HCT116 (cell line): Measurements from ENCODE around the gene CNN1. TPM values are rescaled to one million over a fixed set of nuclear protein-coding genes. Genes with fewer than 3 reads are reported as not detected.
A peak's percentile ranks its signal among the peaks of the same experiment; 100 is the strongest.

ENCODE experiments used
- ATAC-seq: fragments of 200-7000 bp; cut with Tn5 transposase; 2 replicates; pipeline ENCODE4 v1.9.1; 2020; ENCODE audit warnings: mild to moderate bottlenecking, moderate library complexity
- BruUV-seq: library from RNA; stranded (reverse); fragments of 400-500 nt; replicated peaks from 2 replicates; lab custom pipeline; 2021; lab: Mats Ljungman, UMichigan
- CTCF ChIA-PET: fragments of 300-600 bp; sonication (Branson Sonifier 250); formaldehyde crosslinking; loops from one replicate; lab custom pipeline; 2021; ENCODE audit warnings: antibody characterized with exemption; lab: Charles Lee
- POLR2A ChIA-PET: fragments of 300-600, 350-600 bp; sonication (Branson Sonifier 250); formaldehyde crosslinking; loops from one replicate; lab custom pipeline; 2021; ENCODE audit warnings: antibody characterized with exemption; lab: Charles Lee
- RAD21 ChIA-PET, 2 experiments: fragments of 300-600 bp; sonication (Branson Sonifier 250); formaldehyde crosslinking; loops; one replicate each; lab custom pipeline; 2023; ENCODE audit warnings: low total read pairs in 2 of 2; ENCODE audit not compliant: uncharacterized antibody in 2 of 2, unreplicated experiment in 2 of 2, low non-redundant PET in 1 of 2; lab: Charles Lee
- DNase-seq: peaks from one replicate; pipeline ENCODE4 v3.0.0-alpha.2; 2010; ENCODE audit warnings: low read depth, low spot score
- H2AFZ ChIP-seq: fragments of 200-600 bp; shearing (Covaris generic), sonication (generic); 2 replicates; pipeline ENCODE4 v1.6.1; 2017; ENCODE audit warnings: low read depth, mixed run types, mixed read lengths, antibody characterized with exemption, low read length; ENCODE audit not compliant: poor library complexity, severe bottlenecking
- H3K27ac ChIP-seq: 2 replicates; pipeline ENCODE4 v1.5.1; 2012; ENCODE audit warnings: low read depth, low read length
- H3K27me3 ChIP-seq: fragments of 200-600 bp; sonication (generic); 2 replicates; pipeline ENCODE4 v1.6.1; 2016; ENCODE audit warnings: mixed run types, low read length, mixed read lengths; ENCODE audit not compliant: insufficient read depth
- H3K36me3 ChIP-seq, 2 experiments: fragments of 200-500 bp in 1 of 2; fragments of 200-600 bp in 1 of 2; sonication (Bioruptor generic) in 1 of 2; sonication (generic) in 1 of 2; 2 replicates each; pipeline versions ENCODE4 v1.5.1 to v1.6.1; 2014 to 2016; ENCODE audit warnings: low read length in 2 of 2, inconsistent platforms in 1 of 2, mixed read lengths in 1 of 2, mixed run types in 1 of 2; ENCODE audit not compliant: insufficient read depth in 2 of 2, control insufficient read depth in 1 of 2
- H3K4me1 ChIP-seq, 2 experiments: fragments of 200-600 bp in 1 of 2; sonication (generic) in 1 of 2; 2 replicates each; pipeline versions ENCODE4 v1.5.1 to v1.6.1; 2012 to 2017; ENCODE audit warnings: low read length in 2 of 2, inconsistent platforms in 1 of 2, mild to moderate bottlenecking in 1 of 2, mixed read lengths in 1 of 2, mixed run types in 1 of 2, moderate library complexity in 1 of 2; ENCODE audit not compliant: insufficient read depth in 2 of 2, control insufficient read depth in 1 of 2
- H3K4me2 ChIP-seq: fragments of 200-600 bp; sonication (generic); 2 replicates; pipeline ENCODE4 v1.6.1; 2017; ENCODE audit warnings: mixed run types, low read length, mixed read lengths
- H3K4me3 ChIP-seq, 2 experiments: fragments of 200-600 bp in 1 of 2; sonication (generic) in 1 of 2; replicated peaks in 1 of 2; 2 replicates each; pipeline ENCODE4 v1.5.1; 2011 to 2016; ENCODE audit warnings: low read length in 2 of 2, control low read depth in 1 of 2, low read depth in 1 of 2, mild to moderate bottlenecking in 1 of 2, mixed read lengths in 1 of 2, mixed run types in 1 of 2
- H3K79me2 ChIP-seq: fragments of 200-600 bp; sonication (generic); 2 replicates; pipeline ENCODE4 v1.6.1; 2017; ENCODE audit warnings: mild to moderate bottlenecking, mixed run types, low read length, moderate library complexity, mixed read lengths; ENCODE audit not compliant: insufficient read depth
- H3K9ac ChIP-seq: fragments of 200-600 bp; sonication (generic); 2 replicates; pipeline ENCODE4 v1.6.1; 2016; ENCODE audit warnings: low read length, mixed read lengths
- H3K9me2 ChIP-seq: fragments of 200-600 bp; sonication (generic), shearing (Covaris generic); 2 replicates; pipeline ENCODE4 v1.6.1; 2017; ENCODE audit warnings: mixed run types, mild to moderate bottlenecking, moderate library complexity; ENCODE audit not compliant: insufficient read depth
- H3K9me3 ChIP-seq, 2 experiments: fragments of 200-500 bp in 1 of 2; fragments of 200-600 bp in 1 of 2; sonication (Bioruptor generic) in 1 of 2; sonication (generic) in 1 of 2; 2 replicates each; pipeline ENCODE4 v1.6.1; 2014 to 2017; ENCODE audit warnings: low read length in 2 of 2, mixed read lengths in 2 of 2, inconsistent platforms in 1 of 2, low read depth in 1 of 2, mild to moderate bottlenecking in 1 of 2, mixed run types in 1 of 2, moderate library complexity in 1 of 2; ENCODE audit not compliant: control insufficient read depth in 1 of 2, insufficient read depth in 1 of 2
- H4K20me1 ChIP-seq: fragments of 200-600 bp; sonication (generic), shearing (Covaris generic); 2 replicates; pipeline ENCODE4 v1.6.1; 2017; ENCODE audit warnings: mixed run types, mild to moderate bottlenecking, moderate library complexity; ENCODE audit not compliant: insufficient read depth
- CBX3 ChIP-seq: IDR thresholded peaks from 2 replicates; pipeline ENCODE4 v1.6.1; 2012; ENCODE audit warnings: low read depth
- EGR1 ChIP-seq: IDR thresholded peaks from 2 replicates; pipeline ENCODE4 v1.6.1; 2012; ENCODE audit warnings: low read depth
- ELF1 ChIP-seq: IDR thresholded peaks from 2 replicates; pipeline ENCODE4 v1.6.1; 2012; ENCODE audit warnings: low read depth, borderline replicate concordance
- EZH2 ChIP-seq: fragments of 200-600 bp; sonication (generic); IDR thresholded peaks from 2 replicates; pipeline ENCODE4 v1.6.1; 2017; ENCODE audit warnings: antibody characterized with exemption, mixed run types
- EZH2phosphoT487 ChIP-seq: fragments of 200-600 bp; IDR thresholded peaks from 2 replicates; pipeline ENCODE4 v1.6.1; 2018; ENCODE audit warnings: antibody characterized with exemption, borderline replicate concordance
- JUND ChIP-seq: IDR thresholded peaks from 2 replicates; pipeline ENCODE4 v1.6.1; 2012
- RAD21 ChIP-seq: IDR thresholded peaks from 2 replicates; pipeline ENCODE4 v1.6.1; 2012; ENCODE audit warnings: low read depth, mild to moderate bottlenecking
- SIN3A ChIP-seq: IDR thresholded peaks from 2 replicates; pipeline ENCODE4 v1.6.1; 2012; ENCODE audit warnings: low read depth
- SP1 ChIP-seq: IDR thresholded peaks from 2 replicates; pipeline ENCODE4 v1.6.1; 2012; ENCODE audit warnings: low read depth
- SRF ChIP-seq: IDR thresholded peaks from 2 replicates; pipeline ENCODE4 v1.6.1; 2012; ENCODE audit warnings: low read depth
- YY1 ChIP-seq: IDR thresholded peaks from 2 replicates; pipeline ENCODE4 v1.6.1; 2011; ENCODE audit warnings: low read length, low read depth, moderate library complexity, mild to moderate bottlenecking; ENCODE audit not compliant: insufficient replicate concordance; ENCODE audit errors: extremely low read depth
- ZFX ChIP-seq: fragments of 450-650 bp; IDR thresholded peaks from 2 replicates; pipeline ENCODE4 v1.6.1; 2017
- ZNF274 ChIP-seq: fragments of 200-500 bp; sonication (Bioruptor generic); IDR thresholded peaks from 2 replicates; pipeline ENCODE4 v1.6.1; 2014; ENCODE audit warnings: mild to moderate bottlenecking, low read depth, low read length, inconsistent platforms
- intact Hi-C: fragments of 100-400 bp; cut with micrococcal nuclease; formaldehyde crosslinking; loops from 2 replicates; pipeline ENCODE4 v1.10.0; 2022
- total RNA-seq: library from RNA; stranded (reverse); gene quantifications from one replicate; pipeline ENCODE4 v1.2.1, GENCODE V29; 2021; ENCODE audit not compliant: unreplicated experiment
- TF ChIP-seq, protein P1 (sequence below), 3 experiments: fragments of 200-600 bp in 1 of 3; sonication (generic) in 1 of 3; IDR thresholded peaks in 2 of 3; conservative IDR thresholded peaks in 1 of 3; 2 replicates each; pipeline ENCODE4 v1.5.1; 2012 to 2017; ENCODE audit warnings: low read depth in 2 of 3, low read length in 2 of 3, antibody characterized with exemption in 1 of 3, borderline replicate concordance in 1 of 3, control low read depth in 1 of 3, mild to moderate bottlenecking in 1 of 3, mixed read lengths in 1 of 3, mixed run types in 1 of 3, moderate library complexity in 1 of 3; ENCODE audit not compliant: insufficient read depth in 1 of 3

The CNN1 gene
- total RNA-seq, 1 experiment from 2014 or later, result 0.64 TPM

DNA sequence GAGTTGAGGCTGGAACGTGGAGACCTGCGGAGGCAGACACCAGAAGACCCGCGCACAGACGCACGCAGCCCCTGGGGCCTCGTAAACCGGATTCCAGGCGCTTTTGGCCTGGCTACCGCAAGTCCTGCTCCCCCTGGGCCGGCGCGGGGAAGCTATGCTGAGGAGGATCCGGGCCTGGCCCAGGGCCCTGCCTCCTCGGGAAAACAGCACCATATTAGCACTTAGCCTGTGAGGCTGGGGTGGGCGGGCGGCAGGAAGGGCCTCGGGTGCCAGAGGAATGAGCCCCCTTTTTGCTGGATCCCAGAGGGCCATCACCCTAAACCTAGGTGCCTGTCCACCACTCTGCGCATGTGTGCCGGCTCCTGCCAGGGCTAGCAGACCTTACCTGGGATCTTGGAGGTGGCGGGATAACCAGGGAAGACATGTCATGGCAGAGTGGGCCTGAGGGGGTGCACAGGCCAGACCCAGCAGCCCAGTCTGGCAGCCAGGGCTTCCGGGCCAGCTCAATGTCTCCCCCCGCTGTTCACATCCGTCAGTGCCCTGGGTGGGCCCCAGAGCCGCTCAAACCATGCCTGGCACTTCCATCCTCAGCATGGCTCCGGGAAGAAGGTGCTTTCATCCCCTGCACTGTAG, 13.1 kb downstream of the CNN1 start:
- ATAC-seq, result peak; percentile 83
- RAD21 ChIA-PET, result no interaction called here
- H3K36me3 ChIP-seq, result peaks cover 11 to 17% of the 10 kb centered on the region in 2 experiments; a peak in 3 of 4 replicates
- no TSS peak for BruUV-seq
- no peaks in the 10 kb centered on the region for H3K27me3 ChIP-seq
- H3K9ac ChIP-seq, result no peak overlapping the region
- no peak overlapping the region for H2AFZ ChIP-seq
- no peaks in the 10 kb centered on the region for H3K4me1 ChIP-seq
- POLR2A ChIA-PET, result no interaction called here
- no peaks in the 10 kb centered on the region for H3K9me2 ChIP-seq
- CTCF ChIA-PET, result interaction anchor here (1.3 kb wide), 1 partner anchor 9 kb away, joined by 4 read pairs; no protein-coding TSS in a partner anchor
- DNase-seq, result no peak
- intact Hi-C loops, result no loop called here
- peaks cover 23% of the 10 kb centered on the region for H3K79me2 ChIP-seq
- no peak overlapping the region for H3K4me2 ChIP-seq
- no peak overlapping the region for H3K4me3 ChIP-seq
- H3K9me3 ChIP-seq, result no peaks in the 10 kb centered on the region
- H4K20me1 ChIP-seq, result no peaks in the 10 kb centered on the region
- no peak overlapping the region for H3K27ac ChIP-seq
- no peak for TF ChIP-seq EZH2phosphoT487
- no peak for TF ChIP-seq EGR1
- TF ChIP-seq SIN3A, result no peak
- TF ChIP-seq JUND, result no peak
- no peak for TF ChIP-seq SP1
- TF ChIP-seq RAD21, result peak; percentile 61
- no peak for TF ChIP-seq SRF
- no peak for TF ChIP-seq YY1
- no peak for TF ChIP-seq EZH2
- TF ChIP-seq ELF1, result no peak
- TF ChIP-seq, protein P1, sequence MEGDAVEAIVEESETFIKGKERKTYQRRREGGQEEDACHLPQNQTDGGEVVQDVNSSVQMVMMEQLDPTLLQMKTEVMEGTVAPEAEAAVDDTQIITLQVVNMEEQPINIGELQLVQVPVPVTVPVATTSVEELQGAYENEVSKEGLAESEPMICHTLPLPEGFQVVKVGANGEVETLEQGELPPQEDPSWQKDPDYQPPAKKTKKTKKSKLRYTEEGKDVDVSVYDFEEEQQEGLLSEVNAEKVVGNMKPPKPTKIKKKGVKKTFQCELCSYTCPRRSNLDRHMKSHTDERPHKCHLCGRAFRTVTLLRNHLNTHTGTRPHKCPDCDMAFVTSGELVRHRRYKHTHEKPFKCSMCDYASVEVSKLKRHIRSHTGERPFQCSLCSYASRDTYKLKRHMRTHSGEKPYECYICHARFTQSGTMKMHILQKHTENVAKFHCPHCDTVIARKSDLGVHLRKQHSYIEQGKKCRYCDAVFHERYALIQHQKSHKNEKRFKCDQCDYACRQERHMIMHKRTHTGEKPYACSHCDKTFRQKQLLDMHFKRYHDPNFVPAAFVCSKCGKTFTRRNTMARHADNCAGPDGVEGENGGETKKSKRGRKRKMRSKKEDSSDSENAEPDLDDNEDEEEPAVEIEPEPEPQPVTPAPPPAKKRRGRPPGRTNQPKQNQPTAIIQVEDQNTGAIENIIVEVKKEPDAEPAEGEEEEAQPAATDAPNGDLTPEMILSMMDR (IDR thresholded peaks at IDR 0.05 in 2 of 3, conservative IDR thresholded peaks at IDR 0.05 in 1 of 3; ENCODE audit: borderline replicate concordance in 1 of 3, insufficient read depth in 1 of 3, low read depth in 2 of 3, low read length in 2 of 3), result peak; percentile 39 to 63 (median 61); a peak in 5 of 6 replicates
- TF ChIP-seq ZFX, result no peak
- TF ChIP-seq ZNF274, result no peak
- TF ChIP-seq CBX3, result no peak
